GM12878 (cell line): ENCODE measurements around the gene SLCO4A1. TPM values are rescaled to one million over a fixed set of nuclear protein-coding genes. Genes with fewer than 3 reads are reported as not detected.

Source experiments
- ATAC-seq: fragments of 200-7000 bp; cut with Tn5 transposase; 3 replicates; pipeline ENCODE4 v1.9.1; 2020; ENCODE audit warnings: mild to moderate bottlenecking, moderate library complexity
- BruUV-seq: library from RNA; stranded (reverse); fragments of 400-500 nt; replicated peaks from 2 replicates; lab custom pipeline; 2021; lab: Mats Ljungman, UMichigan
- CTCF ChIA-PET: fragments of 300-600 bp; sonication (Branson Sonifier 250); formaldehyde crosslinking; extraction: SDS; loops from one replicate; lab custom pipeline; 2021; ENCODE audit warnings: inconsistent platforms; lab: Yijun Ruan, JAX
- POLR2A ChIA-PET: fragments of 350-600 bp; formaldehyde crosslinking; extraction: SDS; loops from one replicate; lab custom pipeline; 2021; ENCODE audit warnings: inconsistent platforms; lab: Charles Lee
- RAD21 ChIA-PET: fragments of 300-600 bp; sonication (Branson Sonifier 250); formaldehyde crosslinking; loops from one replicate; lab custom pipeline; 2023; ENCODE audit warnings: antibody characterized with exemption; ENCODE audit not compliant: unreplicated experiment; lab: Charles Lee
- SMC1A ChIA-PET: fragments of 300-600 bp; sonication (Branson Sonifier 250); formaldehyde crosslinking; loops from one replicate; lab custom pipeline; 2023; ENCODE audit not compliant: unreplicated experiment, uncharacterized antibody; lab: Charles Lee
- DNase-seq: peaks from one replicate; pipeline ENCODE4 v3.0.0-alpha.2; 2011; ENCODE audit warnings: low read depth, low spot score
- FAIRE-seq: peaks from 3 replicates; lab custom pipeline; 2011; peaks lifted over from hg19 to GRCh38; lab: Jason Lieb, UNC
- H2AFZ ChIP-seq: 2 replicates; pipeline ENCODE4 v1.6.0; 2011; ENCODE audit warnings: low read depth, low read length, control low read depth; ENCODE audit not compliant: control insufficient read depth
- H3K27ac ChIP-seq: 2 replicates; pipeline ENCODE4 v1.5.1; 2011; ENCODE audit warnings: control low read depth; ENCODE audit not compliant: control insufficient read depth, insufficient read depth
- H3K27me3 ChIP-seq, 2 experiments: replicated peaks in 1 of 2; 2 replicates each; pipeline versions ENCODE4 v1.6.0 to v1.6.1; 2011; ENCODE audit warnings: low read length in 1 of 2; ENCODE audit not compliant: control insufficient read depth in 2 of 2, insufficient read depth in 2 of 2
- H3K36me3 ChIP-seq, 2 experiments: 2 replicates each; pipeline ENCODE4 v1.5.1; 2011; ENCODE audit warnings: low read length in 1 of 2; ENCODE audit not compliant: control insufficient read depth in 2 of 2, insufficient read depth in 2 of 2
- H3K4me1 ChIP-seq: 2 replicates; pipeline ENCODE4 v1.6.1; 2011; ENCODE audit warnings: mild to moderate bottlenecking, low read length, moderate library complexity, mixed read lengths; ENCODE audit not compliant: control insufficient read depth, insufficient read depth
- H3K4me2 ChIP-seq: 2 replicates; pipeline ENCODE4 v1.6.0; 2011; ENCODE audit warnings: control low read depth; ENCODE audit not compliant: control insufficient read depth, insufficient read depth
- H3K4me3 ChIP-seq: fragments of 200-600 bp; sonication (generic); 2 replicates; pipeline ENCODE4 v1.5.1; 2016
- H3K79me2 ChIP-seq: 2 replicates; pipeline ENCODE4 v1.6.0; 2011; ENCODE audit warnings: low read length; ENCODE audit not compliant: control insufficient read depth, insufficient read depth
- H3K9ac ChIP-seq: 2 replicates; pipeline ENCODE4 v1.8.0; 2011; ENCODE audit warnings: low read length, control low read depth, mixed read lengths; ENCODE audit not compliant: control insufficient read depth, insufficient read depth
- H3K9me3 ChIP-seq: replicated peaks from 3 replicates; pipeline ENCODE4 v1.5.1; 2011; ENCODE audit warnings: mild to moderate bottlenecking, low read length; ENCODE audit not compliant: control insufficient read depth, insufficient read depth
- H4K20me1 ChIP-seq: 2 replicates; pipeline ENCODE4 v1.6.0; 2011; ENCODE audit not compliant: control insufficient read depth, insufficient read depth
- BCL3 ChIP-seq: IDR thresholded peaks from 2 replicates; pipeline ENCODE4 v1.6.1; 2011; ENCODE audit warnings: borderline replicate concordance, low read depth, mild to moderate bottlenecking, moderate library complexity, low read length; ENCODE audit not compliant: insufficient read depth, poor library complexity, severe bottlenecking
- HCFC1 ChIP-seq: fragments of 150-350 bp; IDR thresholded peaks from 2 replicates; pipeline ENCODE4 v1.6.1; 2014; ENCODE audit warnings: low read length
- NKRF ChIP-seq: fragments of 450-650 bp; conservative IDR thresholded peaks from 2 replicates; pipeline ENCODE4 v1.6.1; 2017; ENCODE audit warnings: mild to moderate bottlenecking, moderate library complexity
- PKNOX1 ChIP-seq: fragments of 450-650 bp; IDR thresholded peaks from 2 replicates; pipeline ENCODE4 v1.6.1; 2016; ENCODE audit warnings: mild to moderate bottlenecking
- POU2F2 ChIP-seq: IDR thresholded peaks from 3 replicates; pipeline ENCODE4 v1.6.1; 2011; ENCODE audit warnings: low read depth, mild to moderate bottlenecking, low read length, borderline replicate concordance
- RUNX3 ChIP-seq: IDR thresholded peaks from 2 replicates; pipeline ENCODE4 v1.6.1; 2012; ENCODE audit warnings: low read length, inconsistent platforms
- SKIL ChIP-seq: fragments of 450-650 bp; IDR thresholded peaks from 2 replicates; pipeline ENCODE4 v1.6.1; 2017; ENCODE audit warnings: mild to moderate bottlenecking, low read depth, inconsistent platforms; ENCODE audit not compliant: poor library complexity, severe bottlenecking
- SMC3 ChIP-seq: IDR thresholded peaks from 2 replicates; pipeline ENCODE4 v1.6.1; 2011; ENCODE audit warnings: low read length, improper control_type of control experiment, borderline replicate concordance
- SREBF1 ChIP-seq: IDR thresholded peaks from 2 replicates; pipeline ENCODE4 v1.6.1; 2012; ENCODE audit warnings: mild to moderate bottlenecking, low read length
- ZBED1 ChIP-seq: IDR thresholded peaks from 2 replicates; pipeline ENCODE4 v1.6.1; 2016; ENCODE audit warnings: borderline replicate concordance
- WGBS: methylation state at CpG from one replicate; pipeline ENCODE4 v1.1.6; 2016; ENCODE audit warnings: low lambda C conversion rate; ENCODE audit not compliant: insufficient replicate concordance, insufficient coverage; ENCODE audit errors: missing lambda C conversion rate; 5-methylcytosine and 5-hydroxymethylcytosine counted together
- in situ Hi-C: fragments of 300-500 bp; cut with MboI; formaldehyde crosslinking; loops from 9 replicates; pipeline ENCODE4 v1.14.3; 2018; ENCODE audit warnings: mixed read lengths
- intact Hi-C: fragments of 100-400 bp; cut with micrococcal nuclease; formaldehyde crosslinking; loops from one replicate; pipeline ENCODE4 v1.14.2; 2022; ENCODE audit not compliant: unreplicated experiment
- polyA plus RNA-seq, 11 experiments: library from polyadenylated mRNA; depleted of rRNA in 4 of 11; unstranded in 6 of 11; stranded (reverse) in 5 of 11; fragments of >200 nt; fragmentation: Nextera tagmentation in 4 of 11; fragmentation: Illumina TruSeq in 1 of 11; extraction: Ambion mirVana in 4 of 11; extraction: Trizol in 1 of 11; gene quantifications; 1 replicate in 1 of 11; 2 replicates in 10 of 11; pipeline versions ENCODE4 v1.2.1 to v1.2.3, GENCODE V29; 2011 to 2016; ENCODE audit warnings: inconsistent platforms in 2 of 11, missing spikeins in 2 of 11, low read depth in 1 of 11
- total RNA-seq, 4 experiments: library from RNA; depleted of rRNA in 3 of 4; stranded (reverse); fragments of >200 nt in 3 of 4; fragmentation: Illumina TruSeq in 1 of 4; extraction: Trizol in 1 of 4; gene quantifications; 2 replicates each; pipeline versions ENCODE4 v1.2.1 to v1.2.3, GENCODE V29; 2013 to 2021
- TF ChIP-seq, protein P1 (sequence below): fragments of 450-650 bp; formaldehyde crosslinking; IDR thresholded peaks from 2 replicates; pipeline ENCODE4 v1.4.0; 2020; ENCODE audit warnings: mild to moderate bottlenecking, moderate library complexity
- TF ChIP-seq, protein P2 (sequence below): IDR thresholded peaks from 2 replicates; pipeline ENCODE4 v1.6.1; 2012; ENCODE audit warnings: low read depth, low read length, improper control_type of control experiment

The SLCO4A1 gene
- total and polyA plus RNA-seq, 10 of the 15 experiments (the other 5 are each of a cell fraction or from before 2014, with no cell fraction given): 2.1 to 30.7 (median 12.0) TPM

GRCh38 chr20:62718546-62718945 is 76.2 kb downstream of the SLCO4A1 start:
- no TSS peak for BruUV-seq
- in situ Hi-C loops (no loop called here), intact Hi-C loops (no loop called here)
- ATAC-seq: no peak
- 35% methylated on average over 7 of the region's 12 CpGs for WGBS
- H3K79me2 ChIP-seq: no peaks in the 10 kb centered on the region
- no peaks in the 10 kb centered on the region for H3K4me1 ChIP-seq
- ChIA-PET CTCF (interaction anchor here (1.0 kb wide), 1 partner anchor 90 kb away, joined by 4 read pairs; no protein-coding TSS in a partner anchor), POLR2A (no interaction called here), SMC1A (no interaction called here), RAD21 (no interaction called here)
- no peak for DNase-seq
- H3K9ac ChIP-seq: no peak overlapping the region
- H4K20me1 ChIP-seq: no peaks in the 10 kb centered on the region
- H3K9me3 ChIP-seq: peaks cover 9% of the 10 kb centered on the region; the same call in 1 of the 3 replicates
- H2AFZ ChIP-seq: no peak overlapping the region
- peaks cover 2 to 6% of the 10 kb centered on the region in 2 experiments; a peak in 2 of 4 replicates for H3K27me3 ChIP-seq
- H3K4me3 ChIP-seq: no peak overlapping the region
- FAIRE-seq: no peak
- no peak overlapping the region for H3K27ac ChIP-seq
- H3K36me3 ChIP-seq: no peaks in the 10 kb centered on the region
- H3K4me2 ChIP-seq: no peak overlapping the region
- TF ChIP-seq RUNX3: no peak
- TF ChIP-seq PKNOX1: no peak
- TF ChIP-seq BCL3: no peak
- no peak for TF ChIP-seq SREBF1
- TF ChIP-seq, protein P1, sequence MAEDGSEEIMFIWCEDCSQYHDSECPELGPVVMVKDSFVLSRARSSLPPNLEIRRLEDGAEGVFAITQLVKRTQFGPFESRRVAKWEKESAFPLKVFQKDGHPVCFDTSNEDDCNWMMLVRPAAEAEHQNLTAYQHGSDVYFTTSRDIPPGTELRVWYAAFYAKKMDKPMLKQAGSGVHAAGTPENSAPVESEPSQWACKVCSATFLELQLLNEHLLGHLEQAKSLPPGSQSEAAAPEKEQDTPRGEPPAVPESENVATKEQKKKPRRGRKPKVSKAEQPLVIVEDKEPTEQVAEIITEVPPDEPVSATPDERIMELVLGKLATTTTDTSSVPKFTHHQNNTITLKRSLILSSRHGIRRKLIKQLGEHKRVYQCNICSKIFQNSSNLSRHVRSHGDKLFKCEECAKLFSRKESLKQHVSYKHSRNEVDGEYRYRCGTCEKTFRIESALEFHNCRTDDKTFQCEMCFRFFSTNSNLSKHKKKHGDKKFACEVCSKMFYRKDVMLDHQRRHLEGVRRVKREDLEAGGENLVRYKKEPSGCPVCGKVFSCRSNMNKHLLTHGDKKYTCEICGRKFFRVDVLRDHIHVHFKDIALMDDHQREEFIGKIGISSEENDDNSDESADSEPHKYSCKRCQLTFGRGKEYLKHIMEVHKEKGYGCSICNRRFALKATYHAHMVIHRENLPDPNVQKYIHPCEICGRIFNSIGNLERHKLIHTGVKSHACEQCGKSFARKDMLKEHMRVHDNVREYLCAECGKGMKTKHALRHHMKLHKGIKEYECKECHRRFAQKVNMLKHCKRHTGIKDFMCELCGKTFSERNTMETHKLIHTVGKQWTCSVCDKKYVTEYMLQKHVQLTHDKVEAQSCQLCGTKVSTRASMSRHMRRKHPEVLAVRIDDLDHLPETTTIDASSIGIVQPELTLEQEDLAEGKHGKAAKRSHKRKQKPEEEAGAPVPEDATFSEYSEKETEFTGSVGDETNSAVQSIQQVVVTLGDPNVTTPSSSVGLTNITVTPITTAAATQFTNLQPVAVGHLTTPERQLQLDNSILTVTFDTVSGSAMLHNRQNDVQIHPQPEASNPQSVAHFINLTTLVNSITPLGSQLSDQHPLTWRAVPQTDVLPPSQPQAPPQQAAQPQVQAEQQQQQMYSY (CRISPR knock-in tag): no peak
- TF ChIP-seq, protein P2, sequence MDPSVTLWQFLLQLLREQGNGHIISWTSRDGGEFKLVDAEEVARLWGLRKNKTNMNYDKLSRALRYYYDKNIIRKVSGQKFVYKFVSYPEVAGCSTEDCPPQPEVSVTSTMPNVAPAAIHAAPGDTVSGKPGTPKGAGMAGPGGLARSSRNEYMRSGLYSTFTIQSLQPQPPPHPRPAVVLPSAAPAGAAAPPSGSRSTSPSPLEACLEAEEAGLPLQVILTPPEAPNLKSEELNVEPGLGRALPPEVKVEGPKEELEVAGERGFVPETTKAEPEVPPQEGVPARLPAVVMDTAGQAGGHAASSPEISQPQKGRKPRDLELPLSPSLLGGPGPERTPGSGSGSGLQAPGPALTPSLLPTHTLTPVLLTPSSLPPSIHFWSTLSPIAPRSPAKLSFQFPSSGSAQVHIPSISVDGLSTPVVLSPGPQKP: no peak
- TF ChIP-seq SKIL: no peak
- no peak for TF ChIP-seq NKRF
- TF ChIP-seq HCFC1: no peak
- TF ChIP-seq ZBED1: no peak
- no peak for TF ChIP-seq POU2F2
- TF ChIP-seq SMC3: no peak
